ENCODE data around the gene PGAM2.

Gene PGAM2

DNA sequence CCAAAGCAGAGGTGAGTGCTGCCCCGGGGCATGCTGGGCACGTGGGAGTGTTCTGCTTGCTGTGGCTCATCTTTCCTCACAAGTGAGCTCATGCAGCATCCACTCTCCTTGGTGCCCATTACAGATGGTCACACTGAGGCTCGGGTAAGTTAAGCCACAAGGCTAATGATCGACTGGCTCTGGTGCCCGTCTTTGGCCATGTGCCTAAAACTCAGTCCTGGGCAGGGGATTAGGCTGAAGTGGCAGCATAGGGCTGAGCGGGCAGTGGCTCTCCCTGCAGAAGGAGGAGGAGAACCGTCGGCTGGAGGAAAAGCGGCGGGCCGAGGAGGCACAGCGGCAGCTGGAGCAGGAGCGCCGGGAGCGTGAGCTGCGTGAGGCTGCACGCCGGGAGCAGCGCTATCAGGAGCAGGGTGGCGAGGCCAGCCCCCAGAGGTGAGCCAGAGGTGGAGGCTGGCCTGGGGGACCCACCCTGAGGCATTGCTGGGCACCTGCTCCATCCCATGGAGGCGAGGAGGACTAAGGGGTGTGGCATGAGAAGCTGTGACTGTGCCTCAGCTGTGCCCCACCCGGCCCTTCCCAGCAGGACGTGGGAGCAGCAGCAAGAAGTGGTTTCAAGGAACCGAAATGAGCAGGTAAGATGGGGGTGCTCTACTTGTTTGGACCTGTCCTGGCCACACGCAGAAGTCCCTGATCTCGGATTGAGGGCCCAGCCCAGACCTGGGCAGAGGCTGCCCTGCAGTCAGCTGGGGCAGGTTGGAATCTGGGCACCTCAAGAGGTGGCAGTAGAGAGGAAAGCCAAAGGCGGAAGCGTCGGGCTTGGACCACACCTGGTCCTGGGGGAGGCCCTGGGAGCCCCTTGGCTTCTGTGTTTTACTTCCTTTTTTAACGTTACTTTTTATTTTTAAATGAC lies 7.3 kb downstream of the PGAM2 start:
- no peak overlapping the region for H3K4me3 Mint-ChIP-seq
- DNase-seq, result no peak
- no peaks in the 10 kb centered on the region for H3K9me3 Mint-ChIP-seq
- no peak for TF ChIP-seq CTCF (IDR thresholded peaks at IDR 0.05)
- no peaks in the 10 kb centered on the region for H3K27me3 Mint-ChIP-seq (ENCODE audit: low read depth, poor library complexity)
- peaks cover 6% of the 10 kb centered on the region for H3K4me1 Mint-ChIP-seq
- peaks cover 49% of the 10 kb centered on the region for H3K36me3 Mint-ChIP-seq (ENCODE audit: low read depth)
- peak overlapping the region; percentile 64 for H3K27ac Mint-ChIP-seq

DNA sequence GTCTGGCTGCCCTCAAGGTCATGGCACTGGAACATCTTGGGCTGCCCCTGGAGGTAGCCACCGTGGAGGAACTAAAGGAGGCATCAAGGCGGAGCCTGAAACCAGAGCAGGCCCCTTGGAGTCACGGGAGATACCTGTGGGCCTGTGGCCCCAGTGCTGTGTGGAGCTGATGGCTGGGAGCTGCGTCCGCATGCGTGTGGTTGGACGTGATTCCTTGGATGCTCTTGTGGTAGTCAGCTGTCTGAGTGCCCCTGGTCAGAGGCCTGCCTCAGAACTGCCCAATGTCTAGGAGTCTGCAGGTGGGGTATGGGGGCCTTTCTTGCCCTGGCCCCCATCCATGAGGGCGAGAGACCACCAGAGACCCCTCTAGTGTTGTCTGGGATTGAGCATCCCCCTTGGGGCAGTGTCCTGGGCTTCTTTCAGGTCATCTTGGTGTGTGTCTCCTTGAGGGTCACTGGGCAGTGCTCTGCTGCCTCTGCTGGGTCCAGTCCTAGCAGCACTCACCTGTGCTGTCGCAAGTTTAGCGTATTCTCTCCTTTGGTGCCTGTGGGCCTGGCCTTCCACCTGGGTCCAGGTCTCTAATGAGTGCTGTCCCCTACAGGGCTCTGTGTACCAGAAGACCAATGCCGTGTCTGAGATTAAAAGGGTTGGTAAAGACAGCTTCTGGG lies 8.1 kb downstream of the PGAM2 start:
- Mint-ChIP-seq H3K4me1 (no peaks in the 10 kb centered on the region), H3K27ac (no peak overlapping the region), H3K36me3 (ENCODE audit: low read depth) (peaks cover 56% of the 10 kb centered on the region), H3K9me3 (no peaks in the 10 kb centered on the region), H3K4me3 (no peak overlapping the region), H3K27me3 (ENCODE audit: low read depth, poor library complexity) (no peaks in the 10 kb centered on the region)
- no peak for DNase-seq
- TF ChIP-seq CTCF (IDR thresholded peaks at IDR 0.05), result no peak

DNA sequence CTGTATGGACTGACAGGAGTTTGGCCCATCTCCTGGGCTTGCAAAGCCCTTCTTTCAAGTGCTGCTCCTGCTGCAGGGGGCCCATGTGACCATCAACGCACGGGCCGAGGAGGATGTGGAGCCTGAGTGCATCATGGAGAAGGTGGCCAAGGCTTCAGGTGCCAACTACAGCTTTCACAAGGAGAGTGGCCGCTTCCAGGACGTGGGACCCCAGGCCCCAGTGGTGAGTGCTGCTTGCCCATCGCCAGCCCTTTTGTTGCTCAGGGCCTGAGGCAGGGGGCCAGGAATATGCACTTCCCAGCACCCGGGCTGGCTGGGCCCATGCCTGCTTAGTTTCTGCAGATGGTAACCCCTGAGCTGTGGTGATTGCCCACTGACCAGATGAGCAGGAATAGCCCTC lies 8.7 kb downstream of the PGAM2 start:
- Mint-ChIP-seq H3K4me3 (no peak overlapping the region), H3K27ac (no peak overlapping the region), H3K9me3 (no peaks in the 10 kb centered on the region), H3K36me3 (ENCODE audit: low read depth) (peaks cover 58% of the 10 kb centered on the region), H3K4me1 (no peaks in the 10 kb centered on the region), H3K27me3 (ENCODE audit: low read depth, poor library complexity) (no peaks in the 10 kb centered on the region)
- DNase-seq, result no peak
- TF ChIP-seq CTCF (IDR thresholded peaks at IDR 0.05), result no peak

GRCh38 chr7:44052771-44053365 lies 12.5 kb downstream of the PGAM2 start:
- H3K36me3 Mint-ChIP-seq (ENCODE audit: low read depth), result peaks cover 59% of the 10 kb centered on the region
- no peak overlapping the region for H3K4me3 Mint-ChIP-seq
- H3K4me1 Mint-ChIP-seq, result peaks cover 17% of the 10 kb centered on the region
- TF ChIP-seq CTCF (IDR thresholded peaks at IDR 0.05), result no peak
- no peak overlapping the region for H3K27ac Mint-ChIP-seq
- no peaks in the 10 kb centered on the region for H3K9me3 Mint-ChIP-seq
- DNase-seq, result no peak
- H3K27me3 Mint-ChIP-seq (ENCODE audit: low read depth, poor library complexity), result peaks cover 3% of the 10 kb centered on the region

GRCh38 chr7:44051611-44052220 lies 13.7 kb downstream of the PGAM2 start:
- Mint-ChIP-seq H3K36me3 (ENCODE audit: low read depth) (peaks cover 59% of the 10 kb centered on the region), H3K27me3 (ENCODE audit: low read depth, poor library complexity) (peaks cover 3% of the 10 kb centered on the region), H3K9me3 (no peaks in the 10 kb centered on the region)

More at GRCh38 chr7:44051611-44052220, 13.7 kb downstream of the PGAM2 start:
- no peak for DNase-seq
- Mint-ChIP-seq H3K4me1 (peaks cover 26% of the 10 kb centered on the region), H3K27ac (peak overlapping the region; percentile 19), H3K4me3 (no peak overlapping the region)
- no peak for TF ChIP-seq CTCF (IDR thresholded peaks at IDR 0.05)
